Natural killer cell (primary cell): ENCODE results near the gene FBXL12. TPM values are rescaled to one million over a fixed set of nuclear protein-coding genes. Genes with fewer than 3 reads are reported as not detected.

ENCODE experiments used
- ATAC-seq, 3 donors: fragments of 150-1000 bp in 2 of 3; fragments of 200-7000 bp in 1 of 3; cut with Tn5 transposase; 1 replicate in 1 of 3; 2 replicates in 2 of 3; pipeline ENCODE4 v1.10.0; 2021; ENCODE audit warnings: mild to moderate bottlenecking in 2 of 3, moderate library complexity in 2 of 3
- DNase-seq, 2 donors: peaks; one replicate each; pipeline versions ENCODE4 v3.0.0 to v3.0.0-alpha.2; 2013 to 2021; ENCODE audit warnings: mixed read lengths in 1 of 2
- H3K27ac ChIP-seq: one replicate; pipeline ENCODE4 v1.5.1; 2013; ENCODE audit warnings: mild to moderate bottlenecking, low read length
- H3K27me3 ChIP-seq: one replicate; pipeline ENCODE4 v1.6.1; 2013; ENCODE audit warnings: low read length; ENCODE audit not compliant: control insufficient read depth, insufficient read depth
- H3K36me3 ChIP-seq: one replicate; pipeline ENCODE4 v1.6.1; 2013; ENCODE audit warnings: low read length; ENCODE audit not compliant: control insufficient read depth, insufficient read depth
- H3K4me1 ChIP-seq: one replicate; pipeline ENCODE4 v1.6.1; 2013; ENCODE audit warnings: low read length; ENCODE audit not compliant: control insufficient read depth, insufficient read depth
- H3K4me3 ChIP-seq: one replicate; pipeline ENCODE4 v1.5.1; 2013; ENCODE audit warnings: low read length
- H3K9me3 ChIP-seq: one replicate; pipeline ENCODE4 v1.6.1; 2013; ENCODE audit warnings: low read length; ENCODE audit not compliant: control insufficient read depth, insufficient read depth
- H3K27ac Mint-ChIP-seq, 2 donors: one replicate each; pipeline ENCODE4 v1.8.0; 2022; ENCODE audit warnings: mild to moderate bottlenecking in 2 of 2, mixed read lengths in 2 of 2, moderate library complexity in 1 of 2
- H3K27me3 Mint-ChIP-seq, 2 donors: one replicate each; pipeline ENCODE4 v1.8.0; 2022; ENCODE audit warnings: low read depth in 2 of 2, mixed read lengths in 2 of 2
- H3K36me3 Mint-ChIP-seq: one replicate; pipeline ENCODE4 v1.8.0; 2022; ENCODE audit warnings: mixed read lengths
- H3K4me1 Mint-ChIP-seq, 2 donors: one replicate each; pipeline ENCODE4 v1.8.0; 2022; ENCODE audit warnings: mixed read lengths in 2 of 2
- H3K4me3 Mint-ChIP-seq: one replicate; pipeline ENCODE4 v1.8.0; 2022; ENCODE audit warnings: mild to moderate bottlenecking, moderate library complexity, mixed read lengths
- H3K9me3 Mint-ChIP-seq, 2 donors: one replicate each; pipeline ENCODE4 v1.8.0; 2022; ENCODE audit warnings: mixed read lengths in 2 of 2
- CTCF ChIP-seq: fragments of 200-600 bp; IDR thresholded peaks from one replicate; pipeline ENCODE4 v1.8.0; 2022; ENCODE audit warnings: antibody characterized with exemption
- WGBS: methylation state at CpG from one replicate; pipeline ENCODE4 v1.1.7; 2013; ENCODE audit warnings: missing lambda C conversion rate; ENCODE audit not compliant: insufficient coverage; 5-methylcytosine and 5-hydroxymethylcytosine counted together
- intact Hi-C: fragments of 100-400 bp; cut with micrococcal nuclease; formaldehyde crosslinking; loops from one replicate; pipeline ENCODE4 v1.14.2; 2022
- total RNA-seq, 4 donors: library from RNA; stranded (reverse); fragments of 120-200 nt in 1 of 4; gene quantifications; one replicate each; pipeline versions ENCODE4 v1.2.3 to v1.2.4, GENCODE V29; 2013 to 2022

The FBXL12 gene
- total RNA-seq, 3 donors from 2014 or later (not counting 1 experiment from before 2014, with no cell fraction given) = 36.9 to 46.8 (median 43.6) TPM

GRCh38 chr19:9862938-9863337, 44.1 kb upstream of the FBXL12 start:
- 44% methylated on average over 4 of the region's 4 CpGs for WGBS

GRCh38 chr19:9861503-9861902, 42.6 kb upstream of the FBXL12 start:
- Mint-ChIP-seq H3K36me3 (no peaks in the 10 kb centered on the region), H3K4me3 (no peak overlapping the region), H3K27me3 (no peaks in the 10 kb centered on the region), H3K27ac (no peak overlapping the region), H3K9me3 (no peaks in the 10 kb centered on the region), H3K4me1 (peaks cover 50 to 56% of the 10 kb centered on the region in 2 donors)
- H3K27ac ChIP-seq = no peak overlapping the region
- no peaks in the 10 kb centered on the region for H3K27me3 ChIP-seq
- ATAC-seq (no peak), DNase-seq (no peak)
- H3K4me1 ChIP-seq = peaks cover 52% of the 10 kb centered on the region
- peaks cover 2% of the 10 kb centered on the region for H3K36me3 ChIP-seq
- WGBS = 100% methylated on average over 1 of the region's 1 CpG
- TF ChIP-seq CTCF = no peak
- no peaks in the 10 kb centered on the region for H3K9me3 ChIP-seq
- no peak overlapping the region for H3K4me3 ChIP-seq
- intact Hi-C loops = no loop called here

More at GRCh38 chr19:9862938-9863337, 44.1 kb upstream of the FBXL12 start:
- H3K4me3 ChIP-seq = no peak overlapping the region
- intact Hi-C loops = no loop called here
- Mint-ChIP-seq H3K4me1 (peaks cover 40 to 47% of the 10 kb centered on the region in 2 donors), H3K4me3 (no peak overlapping the region), H3K36me3 (no peaks in the 10 kb centered on the region), H3K9me3 (no peaks in the 10 kb centered on the region), H3K27me3 (no peaks in the 10 kb centered on the region), H3K27ac (peak overlapping the region in 1 of 2 donors; percentile 15)
- H3K27me3 ChIP-seq = no peaks in the 10 kb centered on the region
- H3K27ac ChIP-seq = no peak overlapping the region
- H3K4me1 ChIP-seq = peaks cover 46% of the 10 kb centered on the region
- H3K36me3 ChIP-seq = no peaks in the 10 kb centered on the region
- no peak for ATAC-seq
- peak in 1 of 2 donors; percentile 58 for DNase-seq
- TF ChIP-seq CTCF = no peak
- H3K9me3 ChIP-seq = no peaks in the 10 kb centered on the region

- Histone ChIP-seq H3K4me3 (no peak overlapping the region), H3K36me3 (peaks cover 2% of the 10 kb centered on the region), H3K27ac (no peak overlapping the region), H3K9me3 (no peaks in the 10 kb centered on the region), H3K4me1 (peaks cover 43% of the 10 kb centered on the region), H3K27me3 (no peaks in the 10 kb centered on the region)
- peaks cover 42 to 50% of the 10 kb centered on the region in 2 donors for H3K4me1 Mint-ChIP-seq
- H3K27me3 Mint-ChIP-seq = no peaks in the 10 kb centered on the region
- 91% methylated on average over 8 of the region's 8 CpGs for WGBS
- no peak overlapping the region for H3K4me3 Mint-ChIP-seq
- no peaks in the 10 kb centered on the region for H3K9me3 Mint-ChIP-seq
- intact Hi-C loops = no loop called here
- no peak overlapping the region for H3K27ac Mint-ChIP-seq
- TF ChIP-seq CTCF = no peak
- no peak for ATAC-seq
- no peaks in the 10 kb centered on the region for H3K36me3 Mint-ChIP-seq
- DNase-seq = no peak
Measured at GRCh38 chr19:9860407-9860806, 41.5 kb upstream of the FBXL12 start.

DNA sequence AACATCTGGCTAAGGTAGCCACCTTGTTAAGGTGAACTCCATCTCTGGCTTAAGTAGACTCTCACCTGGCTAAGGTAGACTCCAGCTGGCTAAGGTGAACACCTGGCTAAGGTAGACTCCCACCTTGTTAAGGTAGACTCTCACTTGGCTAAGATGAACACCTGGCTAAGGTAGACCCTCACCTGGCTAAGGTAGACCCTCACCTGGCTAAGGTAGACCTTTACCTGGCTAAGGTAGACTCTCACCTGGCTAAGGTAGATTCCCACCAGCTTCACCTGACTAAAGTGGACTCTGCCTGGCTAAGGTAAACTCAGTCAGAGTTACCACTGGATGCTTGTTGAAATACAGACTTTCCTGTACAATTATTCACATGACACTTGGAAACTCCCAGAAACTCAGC, 39.9 kb upstream of the FBXL12 start:
- no peaks in the 10 kb centered on the region for H3K36me3 Mint-ChIP-seq
- no peak for ATAC-seq
- H3K4me3 Mint-ChIP-seq = peak overlapping the region; percentile 88
- H3K27ac ChIP-seq = peak overlapping the region; percentile 71
- H3K4me1 Mint-ChIP-seq = peaks cover 37 to 50% of the 10 kb centered on the region in 2 donors
- no peaks in the 10 kb centered on the region for H3K27me3 Mint-ChIP-seq
- peaks cover 35% of the 10 kb centered on the region for H3K4me1 ChIP-seq
- no peaks in the 10 kb centered on the region for H3K27me3 ChIP-seq
- DNase-seq = no peak
- H3K9me3 ChIP-seq = no peaks in the 10 kb centered on the region
- peaks cover 2% of the 10 kb centered on the region for H3K36me3 ChIP-seq
- H3K27ac Mint-ChIP-seq = peak overlapping the region; percentile 90 to 92
- no peak for TF ChIP-seq CTCF
- no peaks in the 10 kb centered on the region for H3K9me3 Mint-ChIP-seq
- H3K4me3 ChIP-seq = no peak overlapping the region
- intact Hi-C loops = no loop called here
